ENCODE measurements around the gene RBFOX2. TPM values are rescaled to one million over a fixed set of nuclear protein-coding genes. Genes with fewer than 3 reads are reported as not detected.
"Not testable (repeated sequence)": the region's sequence is repeated elsewhere in the genome, so short reads cannot be mapped to it uniquely, and the experiment has no call there.

Gene RBFOX2
- total RNA-seq, 1 experiment from 2014 or later, result 62.2 TPM

- in situ Hi-C loops (cut with HindIII; ENCODE audit: low sequenced_read_pairs), result no loop called here
- DNase-seq (ENCODE audit: low spot score), result no peak
Observed at GRCh38 chr22:36014546-36015074, 14.0 kb downstream of the RBFOX2 start.

GRCh38 chr22:36012332-36012731 is 16.3 kb downstream of the RBFOX2 start:
- in situ Hi-C loops (cut with HindIII; ENCODE audit: low sequenced_read_pairs), result no loop called here
- no peak for DNase-seq (ENCODE audit: low spot score)

GRCh38 chr22:36010882-36011281 is 17.7 kb downstream of the RBFOX2 start:
- DNase-seq (ENCODE audit: low spot score), result no peak
- in situ Hi-C loops (cut with HindIII; ENCODE audit: low sequenced_read_pairs), result no loop called here

GRCh38 chr22:36010090-36010489 is 18.5 kb downstream of the RBFOX2 start:
- in situ Hi-C loops (cut with HindIII; ENCODE audit: low sequenced_read_pairs), result no loop called here
- no peak for DNase-seq (ENCODE audit: low spot score)

GRCh38 chr22:36009085-36009484 is 19.5 kb downstream of the RBFOX2 start:
- DNase-seq (ENCODE audit: low spot score), result no peak
- in situ Hi-C loops (cut with HindIII; ENCODE audit: low sequenced_read_pairs), result no loop called here

GRCh38 chr22:36008565-36008964 is 20.1 kb downstream of the RBFOX2 start:
- in situ Hi-C loops (cut with HindIII; ENCODE audit: low sequenced_read_pairs), result no loop called here
- no peak for DNase-seq (ENCODE audit: low spot score)

GRCh38 chr22:36008131-36008530 is 20.5 kb downstream of the RBFOX2 start:
- in situ Hi-C loops (cut with HindIII; ENCODE audit: low sequenced_read_pairs), result no loop called here
- no peak for DNase-seq (ENCODE audit: low spot score)

- in situ Hi-C loops (cut with HindIII; ENCODE audit: low sequenced_read_pairs), result no loop called here
Observed at GRCh38 chr22:36003972-36004674, 24.5 kb downstream of the RBFOX2 start.

GRCh38 chr22:36002718-36003260 is 25.8 kb downstream of the RBFOX2 start:
- no peak for DNase-seq (ENCODE audit: low spot score)
- in situ Hi-C loops (cut with HindIII; ENCODE audit: low sequenced_read_pairs), result no loop called here

More at GRCh38 chr22:36003972-36004674, 24.5 kb downstream of the RBFOX2 start:
- DNase-seq (ENCODE audit: low spot score), result no peak

- in situ Hi-C loops (cut with HindIII; ENCODE audit: low sequenced_read_pairs), result no loop called here
- no peak for DNase-seq (ENCODE audit: low spot score)
Observed at GRCh38 chr22:36002084-36002483, 26.5 kb downstream of the RBFOX2 start.

- in situ Hi-C loops (cut with HindIII; ENCODE audit: low sequenced_read_pairs), result no loop called here
- no peak for DNase-seq (ENCODE audit: low spot score)
Observed at GRCh38 chr22:35998748-35999147, 29.9 kb downstream of the RBFOX2 start.

GRCh38 chr22:35997438-35997837 is 31.2 kb downstream of the RBFOX2 start:
- in situ Hi-C loops (cut with HindIII; ENCODE audit: low sequenced_read_pairs), result no loop called here
- no peak for DNase-seq (ENCODE audit: low spot score)

- in situ Hi-C loops (cut with HindIII; ENCODE audit: low sequenced_read_pairs), result no loop called here
- no peak for DNase-seq (ENCODE audit: low spot score)
Observed at GRCh38 chr22:35996596-35996995, 32.0 kb downstream of the RBFOX2 start.

- in situ Hi-C loops (cut with HindIII; ENCODE audit: low sequenced_read_pairs), result no loop called here
- DNase-seq (ENCODE audit: low spot score), result no peak
Observed at GRCh38 chr22:35995772-35996171, 32.9 kb downstream of the RBFOX2 start.

- in situ Hi-C loops (cut with HindIII; ENCODE audit: low sequenced_read_pairs), result no loop called here
- DNase-seq (ENCODE audit: low spot score), result no peak
Observed at GRCh38 chr22:35995348-35995747, 33.3 kb downstream of the RBFOX2 start.

GRCh38 chr22:35993727-35994126 is 34.9 kb downstream of the RBFOX2 start:
- in situ Hi-C loops (cut with HindIII; ENCODE audit: low sequenced_read_pairs); DNase-seq (ENCODE audit: low spot score): not testable (repeated sequence)

GRCh38 chr22:35993048-35993714 is 35.4 kb downstream of the RBFOX2 start:
- no peak for DNase-seq (ENCODE audit: low spot score)
- in situ Hi-C loops (cut with HindIII; ENCODE audit: low sequenced_read_pairs), result no loop called here

- no peak for DNase-seq (ENCODE audit: low spot score)
- in situ Hi-C loops (cut with HindIII; ENCODE audit: low sequenced_read_pairs), result no loop called here
Observed at GRCh38 chr22:35991168-35991567, 37.5 kb downstream of the RBFOX2 start.

GRCh38 chr22:35988030-35988429 is 40.6 kb downstream of the RBFOX2 start:
- in situ Hi-C loops (cut with HindIII; ENCODE audit: low sequenced_read_pairs), result no loop called here
- DNase-seq (ENCODE audit: low spot score), result no peak

GRCh38 chr22:35987487-35987886 is 41.1 kb downstream of the RBFOX2 start:
- DNase-seq (ENCODE audit: low spot score), result peak; percentile 27
- in situ Hi-C loops (cut with HindIII; ENCODE audit: low sequenced_read_pairs), result no loop called here
